ENCODE data around the gene SLC6A18.

Gene SLC6A18

GRCh38 chr5:1201327-1202025 is 23.7 kb upstream of the SLC6A18 start, which contains the start of gene SLC6A19:
TSS of gene SLC6A19 (plus strand) at chr5:1201595. CDS start at chr5:1201651, 56 bp downstream.
- Histone ChIP-seq H3K9ac (no peak within 1 kb of the TSS), H3K4me2 (ENCODE audit: low read length) (no peak within 1 kb of the TSS), H3K79me2 (no peaks in the 10 kb centered on the region), H3K27ac (no peak within 1 kb of the TSS), H3K36me3 (ENCODE audit: control insufficient read depth, insufficient read depth, low read length) (no peaks in the 10 kb centered on the region), H2AFZ (no peak within 1 kb of the TSS), H3K9me3 (ENCODE audit: control insufficient read depth, low read length) (no peaks in the 10 kb centered on the region), H3K27me3 (ENCODE audit: control insufficient read depth, insufficient read depth, low read length) (no peaks in the 10 kb centered on the region), H3K4me1 (no peaks in the 10 kb centered on the region), H3K4me3 (ENCODE audit: low read depth, low read length) (no peak within 1 kb of the TSS)
- no peak for TF ChIP-seq CTCF (IDR thresholded peaks at IDR 0.05)

- no peaks in the 10 kb centered on the region for H3K79me2 ChIP-seq
- H3K27ac ChIP-seq = no peak overlapping the region
- no peak for TF ChIP-seq CTCF (IDR thresholded peaks at IDR 0.05)
- H2AFZ ChIP-seq = no peak overlapping the region
- H3K4me2 ChIP-seq (ENCODE audit: low read length) = no peak overlapping the region
- no peaks in the 10 kb centered on the region for H3K27me3 ChIP-seq (ENCODE audit: control insufficient read depth, insufficient read depth, low read length)
- H3K4me1 ChIP-seq = no peaks in the 10 kb centered on the region
- no peak overlapping the region for H3K9ac ChIP-seq
- no peak overlapping the region for H3K4me3 ChIP-seq (ENCODE audit: low read depth, low read length)
- no peaks in the 10 kb centered on the region for H3K9me3 ChIP-seq (ENCODE audit: control insufficient read depth, low read length)
- H3K36me3 ChIP-seq (ENCODE audit: control insufficient read depth, insufficient read depth, low read length) = no peaks in the 10 kb centered on the region
Measured at GRCh38 chr5:1202026-1202797, 23.0 kb upstream of the SLC6A18 start.

DNA sequence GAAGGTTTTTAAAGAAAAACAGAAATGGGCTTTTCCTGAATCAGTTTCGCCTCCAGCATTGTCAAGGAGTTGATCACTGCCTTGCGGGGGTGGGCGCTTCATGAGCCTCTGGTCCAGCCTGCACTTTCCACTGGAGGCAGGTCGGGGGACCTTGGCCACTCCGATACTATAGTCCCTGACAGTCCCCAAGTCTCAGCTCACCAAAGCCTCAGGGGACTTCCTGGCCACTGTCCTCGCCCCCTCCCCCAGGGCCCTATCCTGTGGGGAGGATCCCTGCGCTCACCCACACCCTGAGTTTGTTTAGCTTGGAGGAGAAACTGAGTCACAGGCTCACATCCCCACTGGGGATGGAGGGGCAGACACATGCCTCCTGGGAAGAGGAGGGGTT is 22.4 kb upstream of the SLC6A18 start:
- H3K4me1 ChIP-seq = no peaks in the 10 kb centered on the region
- no peaks in the 10 kb centered on the region for H3K79me2 ChIP-seq
- no peak overlapping the region for H3K27ac ChIP-seq
- H3K27me3 ChIP-seq (ENCODE audit: control insufficient read depth, insufficient read depth, low read length) = no peaks in the 10 kb centered on the region
- H3K4me3 ChIP-seq (ENCODE audit: low read depth, low read length) = no peak overlapping the region
- no peak overlapping the region for H2AFZ ChIP-seq
- H3K4me2 ChIP-seq (ENCODE audit: low read length) = no peak overlapping the region
- no peak for TF ChIP-seq CTCF (IDR thresholded peaks at IDR 0.05)
- H3K9ac ChIP-seq = no peak overlapping the region
- no peaks in the 10 kb centered on the region for H3K36me3 ChIP-seq (ENCODE audit: control insufficient read depth, insufficient read depth, low read length)
- no peaks in the 10 kb centered on the region for H3K9me3 ChIP-seq (ENCODE audit: control insufficient read depth, low read length)

GRCh38 chr5:1203311-1203967 is 21.7 kb upstream of the SLC6A18 start:
- Histone ChIP-seq H3K36me3 (ENCODE audit: control insufficient read depth, insufficient read depth, low read length) (no peaks in the 10 kb centered on the region), H3K27ac (no peak overlapping the region), H3K4me1 (no peaks in the 10 kb centered on the region), H3K27me3 (ENCODE audit: control insufficient read depth, insufficient read depth, low read length) (no peaks in the 10 kb centered on the region), H2AFZ (no peak overlapping the region), H3K4me3 (ENCODE audit: low read depth, low read length) (no peak overlapping the region), H3K79me2 (no peaks in the 10 kb centered on the region), H3K4me2 (ENCODE audit: low read length) (no peak overlapping the region), H3K9me3 (ENCODE audit: control insufficient read depth, low read length) (no peaks in the 10 kb centered on the region), H3K9ac (no peak overlapping the region)
- no peak for TF ChIP-seq CTCF (IDR thresholded peaks at IDR 0.05)
